Measurements from ENCODE around the gene TMC6. TPM values are rescaled to one million over a fixed set of nuclear protein-coding genes. Genes with fewer than 3 reads are reported as not detected.
"Not testable (repeated sequence)": the region's sequence is repeated elsewhere in the genome, so short reads cannot be mapped to it uniquely, and the experiment has no call there.

TMC6 gene
- total RNA-seq, 1 experiment from 2014 or later: 0.11 TPM

- DNase-seq (ENCODE audit: low read depth): no peak
Observed at GRCh38 chr17:78081551-78081950, 47.0 kb downstream of the TMC6 start.

GRCh38 chr17:78079253-78079652 lies 49.3 kb downstream of the TMC6 start:
- no peak for DNase-seq (ENCODE audit: low read depth)

GRCh38 chr17:78075545-78075944 lies 53.0 kb downstream of the TMC6 start:
- no peak for DNase-seq (ENCODE audit: low read depth)

GRCh38 chr17:78075011-78075410 lies 53.5 kb downstream of the TMC6 start:
- no peak for DNase-seq (ENCODE audit: low read depth)

- DNase-seq (ENCODE audit: low read depth): no peak
Observed at GRCh38 chr17:78072961-78073360, 55.6 kb downstream of the TMC6 start.

GRCh38 chr17:78069695-78070094 lies 58.9 kb downstream of the TMC6 start:
- DNase-seq (ENCODE audit: low read depth): no peak

GRCh38 chr17:78066976-78067375 lies 61.6 kb downstream of the TMC6 start:
- DNase-seq (ENCODE audit: low read depth): not testable (repeated sequence)

GRCh38 chr17:78064708-78065107 lies 63.8 kb downstream of the TMC6 start:
- no peak for DNase-seq (ENCODE audit: low read depth)

- DNase-seq (ENCODE audit: low read depth): no peak
Observed at GRCh38 chr17:78063489-78063888, 65.1 kb downstream of the TMC6 start.

GRCh38 chr17:78062596-78062995 lies 66.0 kb downstream of the TMC6 start:
- DNase-seq (ENCODE audit: low read depth): no peak

Other genes with a start within 250 kb of the TMC6 start
- gene TNRC6C, start 170.1 kb downstream of the TMC6 start, total RNA-seq (2014; rRNA removed): 2.4 and 3.8 TPM in 2 replicates
- not detected in 2 replicates for gene TMC8, start 2.0 kb upstream of the TMC6 start, total RNA-seq (2014; rRNA removed)
- gene C17orf99, start 17.6 kb upstream of the TMC6 start, total RNA-seq (2014; rRNA removed): not detected in 2 replicates
- gene SYNGR2, start 39.8 kb upstream of the TMC6 start, total RNA-seq (2014; rRNA removed): 0.45 and 1.6 TPM in 2 replicates
- 179 and 198 TPM in 2 replicates for gene TK1, start 58.3 kb upstream of the TMC6 start, total RNA-seq (2014; rRNA removed)
- 25.6 and 34.7 TPM in 2 replicates for gene AFMID, start 58.6 kb upstream of the TMC6 start, total RNA-seq (2014; rRNA removed)
- 179 and 192 TPM in 2 replicates for gene BIRC5, start 85.5 kb upstream of the TMC6 start, total RNA-seq (2014; rRNA removed)
- not detected in 2 replicates for gene TMEM235, start 102.9 kb upstream of the TMC6 start, total RNA-seq (2014; rRNA removed)
- gene SOCS3, start 231.3 kb upstream of the TMC6 start, total RNA-seq (2014; rRNA removed): 29.3 and 32.8 TPM in 2 replicates
- 31.9 and 35.0 TPM in 2 replicates for gene PGS1, start 249.9 kb upstream of the TMC6 start, total RNA-seq (2014; rRNA removed)

All from LHCN-M2 (cell line).